Vagina (tissue), 2 donors: ENCODE results near the gene BNC2.

ENCODE experiments used
- POLR2AphosphoS5 ChIP-seq, 2 donors: sonication (generic); formaldehyde crosslinking; IDR thresholded peaks; one replicate each; pipeline ENCODE4 v1.9.0; 2017; ENCODE audit warnings: antibody characterized with exemption in 2 of 2, mild to moderate bottlenecking in 2 of 2, low read depth in 1 of 2; ENCODE audit not compliant: insufficient read depth in 1 of 2
- TF ChIP-seq, protein P1 (sequence below), 3 experiments: fragments of 450-650 bp in 2 of 3; fragments of 200-600 bp in 1 of 3; sonication (generic) in 1 of 3; IDR thresholded peaks; one replicate each; pipeline ENCODE4 v1.5.1; 2017 to 2019; ENCODE audit warnings: antibody characterized with exemption in 3 of 3, mild to moderate bottlenecking in 2 of 3, moderate library complexity in 2 of 3

DNA sequence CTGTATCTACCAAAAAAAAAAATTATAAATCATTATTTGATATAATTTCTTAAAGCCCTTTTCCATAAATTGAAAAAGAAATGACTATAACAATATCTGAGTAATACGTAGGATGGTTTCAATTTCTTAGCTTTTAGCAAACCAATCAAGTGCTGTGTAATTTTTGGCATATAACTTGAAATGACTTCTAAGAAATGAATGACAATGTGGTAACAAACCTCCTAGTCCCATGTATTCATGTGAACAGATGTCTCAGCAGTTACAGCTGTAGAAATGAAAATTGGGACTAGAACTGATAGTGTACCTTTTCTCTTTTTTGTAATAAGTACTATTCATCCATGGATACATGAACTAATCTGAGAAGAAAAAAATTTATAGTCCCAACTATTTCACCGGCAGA is 307.0 kb downstream of the BNC2 start:
- TF ChIP-seq, protein P1, sequence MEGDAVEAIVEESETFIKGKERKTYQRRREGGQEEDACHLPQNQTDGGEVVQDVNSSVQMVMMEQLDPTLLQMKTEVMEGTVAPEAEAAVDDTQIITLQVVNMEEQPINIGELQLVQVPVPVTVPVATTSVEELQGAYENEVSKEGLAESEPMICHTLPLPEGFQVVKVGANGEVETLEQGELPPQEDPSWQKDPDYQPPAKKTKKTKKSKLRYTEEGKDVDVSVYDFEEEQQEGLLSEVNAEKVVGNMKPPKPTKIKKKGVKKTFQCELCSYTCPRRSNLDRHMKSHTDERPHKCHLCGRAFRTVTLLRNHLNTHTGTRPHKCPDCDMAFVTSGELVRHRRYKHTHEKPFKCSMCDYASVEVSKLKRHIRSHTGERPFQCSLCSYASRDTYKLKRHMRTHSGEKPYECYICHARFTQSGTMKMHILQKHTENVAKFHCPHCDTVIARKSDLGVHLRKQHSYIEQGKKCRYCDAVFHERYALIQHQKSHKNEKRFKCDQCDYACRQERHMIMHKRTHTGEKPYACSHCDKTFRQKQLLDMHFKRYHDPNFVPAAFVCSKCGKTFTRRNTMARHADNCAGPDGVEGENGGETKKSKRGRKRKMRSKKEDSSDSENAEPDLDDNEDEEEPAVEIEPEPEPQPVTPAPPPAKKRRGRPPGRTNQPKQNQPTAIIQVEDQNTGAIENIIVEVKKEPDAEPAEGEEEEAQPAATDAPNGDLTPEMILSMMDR (IDR thresholded peaks at IDR 0.05) = no peak
- TF ChIP-seq POLR2AphosphoS5 (IDR thresholded peaks at IDR 0.05; ENCODE audit: insufficient read depth in 1 of 2, low read depth in 1 of 2) = no peak
